Measurements from ENCODE around the gene HMOX1.
"Not testable (repeated sequence)": the region's sequence is repeated elsewhere in the genome, so short reads cannot be mapped to it uniquely, and the experiment has no call there.

The HMOX1 gene

DNA sequence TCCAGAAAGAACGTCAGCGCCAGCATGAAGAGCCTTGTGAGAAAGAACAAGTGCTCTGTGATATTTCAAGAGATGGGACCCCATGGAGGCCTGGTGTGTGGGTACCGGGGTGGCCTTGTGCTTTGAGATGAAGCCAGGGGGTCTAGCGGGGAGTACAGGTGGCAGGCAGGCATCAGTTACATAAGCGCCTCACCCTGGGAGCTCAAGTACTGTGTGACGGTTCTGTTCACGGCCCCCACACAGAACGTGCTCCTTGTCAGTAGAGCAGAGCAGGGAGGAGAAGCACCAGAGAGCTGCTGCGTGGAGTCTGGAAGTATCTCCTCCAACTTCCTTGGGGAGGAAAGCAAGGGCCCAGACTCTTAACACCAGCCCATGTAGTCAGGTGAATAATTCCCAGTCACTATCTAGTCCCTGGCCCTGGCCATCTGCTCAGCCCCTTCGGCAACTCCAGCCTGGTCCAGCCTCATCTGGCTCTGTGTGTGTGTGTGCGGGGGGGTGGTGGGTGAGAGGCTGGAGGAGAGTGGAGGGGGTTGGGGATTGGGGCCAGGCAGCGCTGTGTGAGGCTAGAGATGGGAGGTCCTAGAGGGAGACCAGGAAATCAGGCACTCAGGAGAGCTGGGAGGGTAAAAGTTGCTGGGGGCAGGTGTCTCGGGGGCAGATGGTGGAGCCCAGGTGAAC lies 51.5 kb downstream of the HMOX1 start:
- no peak overlapping the region for H3K9ac ChIP-seq (ENCODE audit: low read depth, low read length)
- no peaks in the 10 kb centered on the region for H3K27me3 ChIP-seq (ENCODE audit: control insufficient read depth, insufficient read depth, low read length)
- H3K4me3 ChIP-seq (ENCODE audit: low read depth, low read length) = no peak overlapping the region
- no peaks in the 10 kb centered on the region for H3K9me3 ChIP-seq (ENCODE audit: control insufficient read depth, insufficient read depth, low read length)
- peaks cover 26% of the 10 kb centered on the region for H3K36me3 ChIP-seq (ENCODE audit: control insufficient read depth, insufficient read depth, low read length)
- H3K4me1 ChIP-seq (ENCODE audit: control insufficient read depth, insufficient read depth, low read length) = no peaks in the 10 kb centered on the region

DNA sequence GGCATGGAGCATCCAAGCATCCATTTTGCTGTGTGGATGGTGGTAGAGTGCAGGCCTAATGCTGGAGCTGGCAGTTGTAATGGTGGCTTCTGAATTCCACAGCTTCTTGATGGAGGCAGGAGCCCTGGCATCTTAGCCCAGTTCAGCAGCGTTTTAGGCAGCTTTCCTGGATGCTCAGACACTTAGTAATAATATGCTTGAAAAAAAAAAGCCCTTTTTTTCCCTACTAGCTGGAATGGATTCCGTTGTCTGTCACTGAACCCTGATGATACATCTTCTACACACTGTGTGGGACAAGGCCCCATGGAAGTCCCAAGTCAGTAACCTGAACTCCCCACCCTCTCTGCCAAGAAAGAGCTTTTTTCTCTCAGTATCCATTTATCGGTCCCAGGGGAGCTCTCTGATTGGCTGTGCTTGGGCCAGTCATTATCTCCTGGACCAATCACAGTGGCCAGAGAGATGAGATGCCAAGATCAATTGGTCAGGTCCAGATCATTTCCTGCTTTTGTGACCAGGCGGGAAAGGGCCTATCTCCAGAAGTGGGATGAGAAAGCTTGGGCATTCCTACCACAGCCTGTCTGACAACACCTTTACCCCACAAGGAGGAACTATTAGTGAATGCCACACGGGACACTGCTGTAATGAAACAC lies 53.3 kb downstream of the HMOX1 start:
- Histone ChIP-seq H3K4me3 (ENCODE audit: low read depth, low read length) (no peak overlapping the region), H3K36me3 (ENCODE audit: control insufficient read depth, insufficient read depth, low read length) (peaks cover 22% of the 10 kb centered on the region), H3K27me3 (ENCODE audit: control insufficient read depth, insufficient read depth, low read length) (no peaks in the 10 kb centered on the region), H3K9ac (ENCODE audit: low read depth, low read length) (no peak overlapping the region), H3K4me1 (ENCODE audit: control insufficient read depth, insufficient read depth, low read length) (no peaks in the 10 kb centered on the region), H3K9me3 (ENCODE audit: control insufficient read depth, insufficient read depth, low read length) (no peaks in the 10 kb centered on the region)

DNA sequence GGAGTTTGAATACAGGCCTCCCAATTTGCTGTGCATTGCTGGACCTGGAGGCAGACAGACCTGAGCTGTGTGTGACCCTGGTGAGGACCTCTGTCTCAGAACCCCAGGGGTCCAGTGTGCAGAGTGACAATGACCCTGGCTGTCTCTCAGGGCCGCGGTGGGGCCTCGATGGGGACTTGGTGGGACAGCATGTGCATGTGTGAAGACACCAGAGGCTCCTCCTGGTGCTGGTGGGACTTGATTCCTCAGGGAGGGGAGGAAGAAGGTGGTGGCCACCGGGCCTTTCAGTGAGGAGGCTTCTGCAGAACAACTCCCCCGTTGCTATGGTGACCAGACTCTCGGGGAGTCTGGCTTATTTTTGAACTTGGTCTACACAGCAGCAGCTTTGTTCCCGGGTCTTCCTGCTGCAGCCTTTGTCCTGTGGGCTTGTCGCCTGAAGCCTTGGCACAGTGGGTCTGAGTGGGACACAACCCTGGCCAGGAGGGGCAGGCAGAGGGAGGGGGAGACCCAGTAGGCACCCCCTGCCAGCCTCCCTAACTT lies 54.4 kb downstream of the HMOX1 start:
- Histone ChIP-seq H3K36me3 (ENCODE audit: control insufficient read depth, insufficient read depth, low read length) (peaks cover 22% of the 10 kb centered on the region), H3K9ac (ENCODE audit: low read depth, low read length) (no peak overlapping the region), H3K4me1 (ENCODE audit: control insufficient read depth, insufficient read depth, low read length) (no peaks in the 10 kb centered on the region), H3K27me3 (ENCODE audit: control insufficient read depth, insufficient read depth, low read length) (no peaks in the 10 kb centered on the region), H3K4me3 (ENCODE audit: low read depth, low read length) (no peak overlapping the region), H3K9me3 (ENCODE audit: control insufficient read depth, insufficient read depth, low read length) (no peaks in the 10 kb centered on the region)

DNA sequence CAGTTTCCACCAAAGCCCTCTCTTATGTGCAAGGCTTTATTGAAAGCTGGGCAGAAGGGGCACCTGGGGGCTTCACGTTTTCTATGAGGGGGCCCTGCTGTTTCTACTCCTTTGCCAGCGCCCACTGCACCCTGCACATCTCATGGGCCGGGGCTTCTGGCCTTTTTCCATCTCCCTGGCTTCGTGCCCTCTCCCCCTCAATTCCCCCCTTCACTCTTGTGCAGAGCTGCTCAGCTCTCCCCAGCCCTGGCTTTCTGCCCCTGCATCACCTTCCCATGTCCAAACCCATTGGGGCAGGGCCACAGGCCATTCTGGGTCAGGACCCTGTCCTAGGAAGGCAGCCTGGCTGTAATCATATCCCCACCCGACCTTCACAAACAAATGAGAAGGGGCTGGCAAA lies 55.5 kb downstream of the HMOX1 start:
- Histone ChIP-seq H3K9ac (ENCODE audit: low read depth, low read length) (no peak overlapping the region), H3K4me1 (ENCODE audit: control insufficient read depth, insufficient read depth, low read length) (no peaks in the 10 kb centered on the region), H3K36me3 (ENCODE audit: control insufficient read depth, insufficient read depth, low read length) (peaks cover 16% of the 10 kb centered on the region), H3K4me3 (ENCODE audit: low read depth, low read length) (no peak overlapping the region), H3K9me3 (ENCODE audit: control insufficient read depth, insufficient read depth, low read length) (no peaks in the 10 kb centered on the region), H3K27me3 (ENCODE audit: control insufficient read depth, insufficient read depth, low read length) (no peaks in the 10 kb centered on the region)

DNA sequence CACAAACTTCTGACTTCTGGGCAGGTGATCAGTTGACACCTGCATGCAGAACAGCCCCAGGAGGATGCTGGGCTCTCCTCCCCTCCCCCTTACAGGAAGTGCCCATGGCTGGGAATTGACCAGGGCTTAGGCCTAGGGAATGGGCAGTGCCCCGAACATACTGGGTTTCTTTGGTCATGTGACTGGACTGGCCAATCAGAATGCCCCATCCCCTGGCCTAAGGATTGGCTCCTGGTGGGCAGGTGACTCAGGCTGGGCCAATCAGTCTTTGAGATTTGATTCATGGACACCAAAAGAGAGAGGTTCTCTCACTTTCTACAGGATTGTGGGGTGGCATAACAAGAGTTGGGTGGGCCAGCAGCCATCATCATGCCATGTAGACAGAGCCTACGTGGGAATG lies 56.2 kb downstream of the HMOX1 start:
- H3K4me3 ChIP-seq (ENCODE audit: low read depth, low read length) = no peak overlapping the region
- no peaks in the 10 kb centered on the region for H3K9me3 ChIP-seq (ENCODE audit: control insufficient read depth, insufficient read depth, low read length)
- H3K9ac ChIP-seq (ENCODE audit: low read depth, low read length) = no peak overlapping the region
- no peaks in the 10 kb centered on the region for H3K27me3 ChIP-seq (ENCODE audit: control insufficient read depth, insufficient read depth, low read length)
- H3K4me1 ChIP-seq (ENCODE audit: control insufficient read depth, insufficient read depth, low read length) = no peaks in the 10 kb centered on the region
- peaks cover 15% of the 10 kb centered on the region for H3K36me3 ChIP-seq (ENCODE audit: control insufficient read depth, insufficient read depth, low read length)

DNA sequence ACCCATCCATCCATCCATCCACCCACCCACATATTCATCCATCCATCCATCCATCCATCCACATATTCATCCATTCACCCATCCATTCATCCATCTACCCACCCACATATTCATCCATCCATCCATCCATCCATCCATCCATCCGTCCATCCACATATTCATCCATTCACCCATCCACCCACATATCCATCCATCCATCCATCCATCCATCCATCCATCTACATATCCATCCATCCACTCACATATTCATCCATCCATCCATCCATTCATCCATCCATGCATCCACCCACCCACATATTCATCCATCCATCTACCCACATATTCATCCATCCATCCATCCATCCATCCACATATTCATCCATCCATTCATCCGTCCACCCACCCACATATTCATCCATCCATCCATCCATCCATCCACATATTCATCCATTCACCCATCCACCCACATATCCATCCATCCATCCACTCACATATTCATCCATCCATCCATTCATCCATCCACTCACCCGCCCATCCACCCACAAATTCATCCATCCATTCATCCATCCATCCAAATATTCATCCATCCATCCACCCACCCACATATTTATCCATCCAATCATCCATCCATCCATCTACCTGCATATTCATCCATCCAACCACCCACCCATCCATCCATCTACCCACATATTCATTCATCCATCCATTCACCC lies 57.9 kb downstream of the HMOX1 start:
- H3K4me1 ChIP-seq (ENCODE audit: control insufficient read depth, insufficient read depth, low read length); H3K27me3 ChIP-seq (ENCODE audit: control insufficient read depth, insufficient read depth, low read length); H3K9me3 ChIP-seq (ENCODE audit: control insufficient read depth, insufficient read depth, low read length); H3K9ac ChIP-seq (ENCODE audit: low read depth, low read length); H3K4me3 ChIP-seq (ENCODE audit: low read depth, low read length); H3K36me3 ChIP-seq (ENCODE audit: control insufficient read depth, insufficient read depth, low read length): not testable (repeated sequence)

DNA sequence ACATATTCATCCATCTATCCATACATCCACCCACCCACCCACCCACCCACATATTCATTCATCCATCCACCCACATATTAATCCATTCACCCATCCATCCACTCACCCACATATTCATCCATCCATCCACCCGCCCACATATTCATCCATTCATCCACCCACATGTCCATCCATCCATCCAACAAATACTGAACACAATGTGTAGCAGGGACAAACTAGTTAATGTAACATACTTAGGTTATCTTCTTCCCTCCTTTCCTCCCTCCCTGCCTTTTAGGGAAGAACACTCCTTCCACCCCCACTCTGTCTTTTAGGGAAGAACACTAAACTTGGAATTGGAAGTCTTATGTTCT lies 58.4 kb downstream of the HMOX1 start:
- no peaks in the 10 kb centered on the region for H3K4me1 ChIP-seq (ENCODE audit: control insufficient read depth, insufficient read depth, low read length)
- H3K27me3 ChIP-seq (ENCODE audit: control insufficient read depth, insufficient read depth, low read length) = no peaks in the 10 kb centered on the region
- no peak overlapping the region for H3K4me3 ChIP-seq (ENCODE audit: low read depth, low read length)
- H3K9me3 ChIP-seq (ENCODE audit: control insufficient read depth, insufficient read depth, low read length) = no peaks in the 10 kb centered on the region
- no peak overlapping the region for H3K9ac ChIP-seq (ENCODE audit: low read depth, low read length)
- no peaks in the 10 kb centered on the region for H3K36me3 ChIP-seq (ENCODE audit: control insufficient read depth, insufficient read depth, low read length)

DNA sequence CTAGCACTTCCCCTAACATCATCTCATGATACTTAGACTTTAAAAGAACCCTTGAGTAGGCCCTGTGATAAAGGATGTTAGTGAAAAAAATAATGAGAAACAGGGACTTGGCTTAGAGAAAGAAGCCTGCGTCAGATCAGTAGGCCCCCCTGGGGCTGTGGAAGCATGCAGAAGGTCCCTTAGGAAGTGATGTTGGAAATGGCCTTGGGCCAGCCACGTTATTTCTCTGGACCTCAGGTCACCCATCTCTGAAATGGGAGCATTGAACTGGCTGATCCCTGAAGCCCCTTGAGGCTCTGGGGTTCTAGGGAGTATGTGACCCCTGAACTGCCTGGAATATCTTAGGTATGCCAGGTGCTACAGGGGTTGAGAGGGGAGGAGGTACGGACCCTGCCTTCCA lies 59.2 kb downstream of the HMOX1 start:
- Histone ChIP-seq H3K9ac (ENCODE audit: low read depth, low read length) (no peak overlapping the region), H3K36me3 (ENCODE audit: control insufficient read depth, insufficient read depth, low read length) (no peaks in the 10 kb centered on the region), H3K4me1 (ENCODE audit: control insufficient read depth, insufficient read depth, low read length) (no peaks in the 10 kb centered on the region), H3K9me3 (ENCODE audit: control insufficient read depth, insufficient read depth, low read length) (no peaks in the 10 kb centered on the region), H3K27me3 (ENCODE audit: control insufficient read depth, insufficient read depth, low read length) (no peaks in the 10 kb centered on the region), H3K4me3 (ENCODE audit: low read depth, low read length) (no peak overlapping the region)

DNA sequence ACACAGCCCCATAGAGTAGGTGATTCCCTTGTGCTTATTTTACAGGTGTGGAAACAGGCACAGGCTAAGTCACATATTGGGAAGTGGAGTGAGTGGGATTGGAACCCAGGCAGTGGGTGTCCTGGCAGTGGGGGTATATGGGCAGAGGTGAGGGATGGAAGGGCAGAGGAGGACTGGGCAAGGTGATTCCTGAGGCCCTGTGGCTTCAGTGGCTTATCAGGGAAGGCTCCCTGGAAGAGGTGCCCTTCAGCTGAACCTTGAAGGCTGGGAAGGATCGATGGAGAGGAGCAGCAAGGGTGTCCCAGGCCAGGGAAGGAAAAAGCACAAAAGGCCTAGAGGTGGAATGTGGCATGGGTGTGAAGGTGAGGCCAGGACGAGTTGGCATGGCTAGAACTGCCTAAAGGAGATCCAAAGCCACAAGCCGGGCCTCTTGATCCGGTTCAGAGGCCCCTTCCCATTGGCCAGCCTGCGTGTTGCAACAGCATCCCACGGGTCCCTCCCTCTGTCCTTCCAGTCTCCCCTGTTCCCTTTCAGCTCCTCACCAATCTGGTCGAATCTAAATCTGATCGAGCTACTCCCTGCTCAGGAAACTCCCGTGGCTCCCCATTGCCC lies 60.7 kb downstream of the HMOX1 start:
- no peaks in the 10 kb centered on the region for H3K9me3 ChIP-seq (ENCODE audit: control insufficient read depth, insufficient read depth, low read length)
- no peaks in the 10 kb centered on the region for H3K36me3 ChIP-seq (ENCODE audit: control insufficient read depth, insufficient read depth, low read length)
- H3K27me3 ChIP-seq (ENCODE audit: control insufficient read depth, insufficient read depth, low read length) = no peaks in the 10 kb centered on the region
- H3K4me1 ChIP-seq (ENCODE audit: control insufficient read depth, insufficient read depth, low read length) = no peaks in the 10 kb centered on the region
- H3K4me3 ChIP-seq (ENCODE audit: low read depth, low read length) = no peak overlapping the region
- no peak overlapping the region for H3K9ac ChIP-seq (ENCODE audit: low read depth, low read length)

DNA sequence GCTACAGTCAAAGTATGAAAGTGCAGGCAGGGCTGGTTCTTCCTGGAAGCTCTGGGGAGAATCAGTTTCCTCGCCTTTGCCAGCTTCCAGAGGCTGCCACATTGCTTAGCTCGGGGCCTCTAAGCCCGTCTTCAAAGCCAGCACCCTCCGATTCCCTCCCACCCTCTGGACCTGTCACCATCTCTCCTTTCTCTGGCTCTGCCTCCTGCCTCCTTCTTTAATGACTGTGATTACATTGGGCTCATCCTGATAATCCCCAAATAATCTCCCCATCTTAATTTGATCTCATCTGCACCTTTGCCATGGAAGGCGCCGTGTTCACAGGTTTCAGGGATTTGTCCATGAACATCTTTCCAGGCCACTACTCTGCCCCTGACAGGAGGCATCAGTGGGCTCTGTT lies 61.6 kb downstream of the HMOX1 start:
- H3K4me3 ChIP-seq (ENCODE audit: low read depth, low read length) = no peak overlapping the region
- H3K4me1 ChIP-seq (ENCODE audit: control insufficient read depth, insufficient read depth, low read length) = no peaks in the 10 kb centered on the region
- no peaks in the 10 kb centered on the region for H3K9me3 ChIP-seq (ENCODE audit: control insufficient read depth, insufficient read depth, low read length)
- no peak overlapping the region for H3K9ac ChIP-seq (ENCODE audit: low read depth, low read length)
- no peaks in the 10 kb centered on the region for H3K27me3 ChIP-seq (ENCODE audit: control insufficient read depth, insufficient read depth, low read length)
- no peaks in the 10 kb centered on the region for H3K36me3 ChIP-seq (ENCODE audit: control insufficient read depth, insufficient read depth, low read length)

DNA sequence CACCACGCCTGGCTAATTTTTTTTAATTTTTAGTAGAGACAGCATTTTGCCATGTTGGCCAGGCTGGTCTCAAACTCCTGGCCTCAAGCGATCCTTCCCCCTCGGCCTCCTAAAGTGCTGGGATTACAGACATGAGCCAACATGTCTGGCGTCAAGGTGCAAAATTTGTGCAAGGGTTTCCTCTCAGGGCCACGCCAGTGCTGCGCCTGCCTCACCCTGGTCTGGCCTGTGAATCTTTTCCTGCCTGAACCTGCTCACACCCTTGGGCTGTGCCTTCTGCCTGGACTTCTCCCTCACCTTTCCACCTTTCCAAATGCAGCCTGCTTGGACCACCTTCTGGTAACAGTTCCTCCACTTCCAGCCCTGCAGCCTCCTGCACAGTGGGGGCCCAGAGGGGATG lies 62.4 kb downstream of the HMOX1 start:
- H3K9ac ChIP-seq (ENCODE audit: low read depth, low read length) = no peak overlapping the region

More for the DNA sequence above, 62.4 kb downstream of the HMOX1 start:
- Histone ChIP-seq H3K36me3 (ENCODE audit: control insufficient read depth, insufficient read depth, low read length) (peaks cover under 1% of the 10 kb centered on the region), H3K4me3 (ENCODE audit: low read depth, low read length) (no peak overlapping the region), H3K27me3 (ENCODE audit: control insufficient read depth, insufficient read depth, low read length) (no peaks in the 10 kb centered on the region), H3K4me1 (ENCODE audit: control insufficient read depth, insufficient read depth, low read length) (no peaks in the 10 kb centered on the region), H3K9me3 (ENCODE audit: control insufficient read depth, insufficient read depth, low read length) (no peaks in the 10 kb centered on the region)
